GM23338 (cell line): ENCODE results near the gene CCDC152. TPM values are rescaled to one million over a fixed set of nuclear protein-coding genes. Genes with fewer than 3 reads are reported as not detected.

Experiments
- ATAC-seq: fragments of 200-7000 bp; cut with Tn5 transposase; 3 replicates; pipeline ENCODE4 v1.9.1; 2020
- DNase-seq: peaks from one replicate; pipeline ENCODE4 v3.0.0-alpha.2; 2015; ENCODE audit warnings: low spot score
- H2AFZ ChIP-seq: fragments of 200-600 bp; sonication (generic); 2 replicates; pipeline ENCODE4 v1.8.0; 2016; ENCODE audit warnings: antibody characterized with exemption, mild to moderate bottlenecking, moderate library complexity
- H3F3A ChIP-seq: fragments of 200-600 bp; sonication (generic); replicated peaks from 2 replicates; pipeline ENCODE4 v1.8.0; 2017; ENCODE audit warnings: antibody characterized with exemption, mixed run types, low read depth
- H3K27ac ChIP-seq: fragments of 200-600 bp; sonication (generic); 2 replicates; pipeline ENCODE4 v1.6.1; 2016; ENCODE audit warnings: low read depth
- H3K27me3 ChIP-seq: fragments of 200-600 bp; sonication (generic); 2 replicates; pipeline ENCODE4 v1.8.0; 2016; ENCODE audit warnings: mild to moderate bottlenecking, mixed run types, moderate library complexity; ENCODE audit not compliant: insufficient read depth
- H3K36me3 ChIP-seq: fragments of 200-600 bp; sonication (generic); 2 replicates; pipeline ENCODE4 v1.8.0; 2016; ENCODE audit warnings: mild to moderate bottlenecking; ENCODE audit not compliant: insufficient read depth
- H3K4me1 ChIP-seq: fragments of 200-600 bp; sonication (generic); 2 replicates; pipeline ENCODE4 v1.8.0; 2016; ENCODE audit warnings: mild to moderate bottlenecking, moderate library complexity; ENCODE audit not compliant: insufficient read depth
- H3K4me2 ChIP-seq: fragments of 200-600 bp; sonication (generic); 2 replicates; pipeline ENCODE4 v1.7.1; 2017; ENCODE audit warnings: mixed run types
- H3K4me3 ChIP-seq: fragments of 200-600 bp; sonication (generic); 2 replicates; pipeline ENCODE4 v1.6.1; 2016; ENCODE audit warnings: mixed run types
- H3K79me2 ChIP-seq: fragments of 200-600 bp; sonication (generic); replicated peaks from 2 replicates; pipeline ENCODE4 v1.8.0; 2017; ENCODE audit warnings: mild to moderate bottlenecking; ENCODE audit not compliant: insufficient read depth
- H3K9me2 ChIP-seq: fragments of 200-600 bp; sonication (generic); 2 replicates; pipeline ENCODE4 v1.8.0; 2017; ENCODE audit not compliant: insufficient read depth
- H4K20me1 ChIP-seq: fragments of 200-600 bp; sonication (generic); replicated peaks from 2 replicates; pipeline ENCODE4 v1.8.0; 2017; ENCODE audit warnings: mild to moderate bottlenecking; ENCODE audit not compliant: insufficient read depth
- H3K27ac Mint-ChIP-seq: 2 replicates; pipeline ENCODE4 v1.8.0; 2020; ENCODE audit warnings: inconsistent platforms, mild to moderate bottlenecking, moderate library complexity, mixed read lengths
- H3K27me3 Mint-ChIP-seq: 3 replicates; pipeline ENCODE4 v1.8.0; 2022; ENCODE audit warnings: low read depth, mild to moderate bottlenecking, moderate library complexity, mixed read lengths, inconsistent platforms; ENCODE audit not compliant: insufficient read depth, poor library complexity
- H3K36me3 Mint-ChIP-seq: 3 replicates; pipeline ENCODE4 v1.8.0; 2021; ENCODE audit warnings: low read depth, mild to moderate bottlenecking, inconsistent platforms, moderate library complexity, mixed read lengths
- H3K4me1 Mint-ChIP-seq: 3 replicates; pipeline ENCODE4 v1.8.0; 2020; ENCODE audit warnings: mild to moderate bottlenecking, inconsistent platforms, mixed read lengths
- H3K4me3 Mint-ChIP-seq: 3 replicates; pipeline ENCODE4 v1.8.0; 2021; ENCODE audit warnings: moderate library complexity, mild to moderate bottlenecking, inconsistent platforms, mixed read lengths
- H3K9me3 Mint-ChIP-seq: 3 replicates; pipeline ENCODE4 v1.8.0; 2020; ENCODE audit warnings: moderate library complexity, mild to moderate bottlenecking, inconsistent platforms, mixed read lengths
- CTCF ChIP-seq, 2 experiments: fragments of 200-600 bp in 1 of 2; sonication (generic) in 1 of 2; conservative IDR thresholded peaks; 2 replicates each; pipeline versions ENCODE4 v1.5.1 to v1.6.1; 2016 to 2017; ENCODE audit warnings: antibody characterized with exemption in 2 of 2, low read depth in 2 of 2, mild to moderate bottlenecking in 2 of 2, moderate library complexity in 1 of 2
- EZH2 ChIP-seq: fragments of 200-600 bp; sonication (generic); IDR thresholded peaks from one replicate; pipeline ENCODE4 v1.8.0; 2017; ENCODE audit warnings: antibody characterized with exemption, mild to moderate bottlenecking, low read depth; ENCODE audit not compliant: unreplicated experiment
- NANOG ChIP-seq: IDR thresholded peaks from 2 replicates; pipeline ENCODE4 v1.6.1; 2016; ENCODE audit warnings: antibody characterized with exemption, borderline replicate concordance
- POLR2AphosphoS5 ChIP-seq: IDR thresholded peaks from 2 replicates; pipeline ENCODE4 v1.6.1; 2016; ENCODE audit warnings: antibody characterized with exemption, low read depth
- REST ChIP-seq: IDR thresholded peaks from one replicate; pipeline ENCODE4 v1.6.1; 2018; ENCODE audit warnings: antibody characterized with exemption; ENCODE audit not compliant: unreplicated experiment
- STAT1 ChIP-seq: IDR thresholded peaks from one replicate; pipeline ENCODE4 v1.6.1; 2016; ENCODE audit warnings: antibody characterized with exemption; ENCODE audit not compliant: unreplicated experiment
- ZNF114 ChIP-seq: fragments of 250-450 bp; sonication (Bioruptor Pico); IDR thresholded peaks from 2 replicates; pipeline ENCODE4 v1.5.0; 2020; ENCODE audit warnings: mild to moderate bottlenecking, moderate library complexity
- ZNF331 ChIP-seq: fragments of 250-450 bp; sonication (Bioruptor Pico); IDR thresholded peaks from 2 replicates; pipeline ENCODE4 v1.5.0; 2020; ENCODE audit warnings: low read depth, mild to moderate bottlenecking, moderate library complexity
- ZNF462 ChIP-seq: fragments of 250-450 bp; sonication (Bioruptor Pico); IDR thresholded peaks from 2 replicates; pipeline ENCODE4 v1.5.0; 2020; ENCODE audit warnings: mild to moderate bottlenecking, moderate library complexity
- polyA plus RNA-seq: library from polyadenylated mRNA; unstranded; fragments of >200 nt; fragmentation: Nextera tagmentation; extraction: Ambion mirVana; gene quantifications from 2 replicates; pipeline ENCODE4 v1.2.1, GENCODE V29; 2016
- total RNA-seq: library from RNA; depleted of rRNA; stranded (reverse); fragments of >200 nt; shearing (Covaris generic); gene quantifications from 2 replicates; pipeline ENCODE4 v1.2.3, GENCODE V29; 2014

Gene CCDC152
- total and polyA plus RNA-seq, 2 experiments from 2014 or later = 16.2 to 75.9 TPM

GRCh38 chr5:42801516-42802166, 45.0 kb downstream of the CCDC152 start:
- H3K4me3 Mint-ChIP-seq = no peak overlapping the region
- H2AFZ ChIP-seq = no peak overlapping the region
- peaks cover 18% of the 10 kb centered on the region; the same call in 2 of the 3 replicates for H3K36me3 Mint-ChIP-seq
- ATAC-seq (no peak), DNase-seq (no peak)
- no peak overlapping the region for H3K4me2 ChIP-seq
- H3F3A ChIP-seq = no peaks in the 10 kb centered on the region
- H3K79me2 ChIP-seq = no peaks in the 10 kb centered on the region
- H3K27ac ChIP-seq = no peak overlapping the region
- no peaks in the 10 kb centered on the region for H3K9me3 Mint-ChIP-seq
- H3K4me1 Mint-ChIP-seq = no peaks in the 10 kb centered on the region
- peaks cover 5% of the 10 kb centered on the region for H3K36me3 ChIP-seq
- no peaks in the 10 kb centered on the region for H3K4me1 ChIP-seq
- no peaks in the 10 kb centered on the region for H4K20me1 ChIP-seq
- no peak for TF ChIP-seq POLR2AphosphoS5
- no peak overlapping the region for H3K27ac Mint-ChIP-seq
- H3K4me3 ChIP-seq = no peak overlapping the region
- H3K27me3 Mint-ChIP-seq = no peaks in the 10 kb centered on the region
- H3K9me2 ChIP-seq = no peaks in the 10 kb centered on the region
- H3K27me3 ChIP-seq = no peaks in the 10 kb centered on the region

- H3K36me3 Mint-ChIP-seq = peaks cover 2% of the 10 kb centered on the region; the same call in 1 of the 3 replicates
- H3K36me3 ChIP-seq = peaks cover 5% of the 10 kb centered on the region
- ATAC-seq = no peak
- H3K9me2 ChIP-seq = no peaks in the 10 kb centered on the region
- no peaks in the 10 kb centered on the region for H3K4me1 Mint-ChIP-seq
- no peak overlapping the region for H3K4me2 ChIP-seq
- no peak overlapping the region for H2AFZ ChIP-seq
- H3F3A ChIP-seq = no peaks in the 10 kb centered on the region
- no peaks in the 10 kb centered on the region for H3K27me3 ChIP-seq
- no peak overlapping the region for H3K27ac Mint-ChIP-seq
- TF ChIP-seq NANOG (no peak), STAT1 (no peak), CTCF (conservative IDR thresholded peaks at IDR 0.05; ENCODE audit: low read depth in 2 of 2) (no peak), EZH2 (no peak), ZNF114 (no peak), ZNF462 (CRISPR knock-in tag) (no peak), ZNF331 (CRISPR knock-in tag) (no peak), REST (no peak), POLR2AphosphoS5 (no peak)
- H3K79me2 ChIP-seq = no peaks in the 10 kb centered on the region
- no peak overlapping the region for H3K4me3 ChIP-seq
- H3K27ac ChIP-seq = no peak overlapping the region
- DNase-seq = no peak
- no peaks in the 10 kb centered on the region for H3K9me3 Mint-ChIP-seq
- H4K20me1 ChIP-seq = no peaks in the 10 kb centered on the region
- no peaks in the 10 kb centered on the region for H3K27me3 Mint-ChIP-seq
- no peaks in the 10 kb centered on the region for H3K4me1 ChIP-seq
- H3K4me3 Mint-ChIP-seq = no peak overlapping the region
These were observed 48.2 kb downstream of the CCDC152 start for GRCh38 chr5:42804717-42805339.
